Measurements from ENCODE around the gene ADPRH.

DNA sequence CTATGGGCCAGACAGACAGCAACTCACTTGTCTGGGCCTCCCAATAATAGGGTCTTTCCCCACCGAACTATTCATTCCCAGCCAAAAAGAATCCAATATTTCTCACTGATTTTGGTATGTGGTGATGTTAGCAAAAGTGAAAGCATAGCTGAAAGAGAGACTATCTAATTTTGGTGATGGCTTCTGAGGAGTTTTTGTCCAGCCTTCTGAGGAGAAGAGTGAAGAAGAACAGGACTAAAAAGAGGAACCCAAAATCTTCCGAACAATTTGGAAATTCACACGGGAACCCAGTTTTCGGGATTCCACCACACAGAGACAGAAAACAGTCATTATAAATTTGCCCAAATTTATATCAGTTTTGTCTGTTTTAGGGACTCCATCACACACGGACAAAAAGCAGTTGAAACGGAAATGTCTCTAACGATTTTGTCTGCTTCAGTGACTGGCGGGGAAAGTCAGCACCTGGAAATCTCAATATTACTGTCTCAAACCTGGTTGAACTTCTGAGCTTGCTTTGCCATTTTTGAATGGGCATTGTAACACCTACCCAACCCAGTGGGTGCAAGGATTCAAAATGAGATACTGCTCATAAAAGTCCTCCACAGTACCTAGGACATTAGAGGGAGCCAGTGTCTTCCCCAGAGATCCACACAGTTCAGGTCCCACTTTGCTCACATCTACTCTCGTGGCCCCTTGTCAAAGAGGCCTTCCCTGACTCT lies 28.9 kb upstream of the ADPRH start:
- TF ChIP-seq, protein P1, sequence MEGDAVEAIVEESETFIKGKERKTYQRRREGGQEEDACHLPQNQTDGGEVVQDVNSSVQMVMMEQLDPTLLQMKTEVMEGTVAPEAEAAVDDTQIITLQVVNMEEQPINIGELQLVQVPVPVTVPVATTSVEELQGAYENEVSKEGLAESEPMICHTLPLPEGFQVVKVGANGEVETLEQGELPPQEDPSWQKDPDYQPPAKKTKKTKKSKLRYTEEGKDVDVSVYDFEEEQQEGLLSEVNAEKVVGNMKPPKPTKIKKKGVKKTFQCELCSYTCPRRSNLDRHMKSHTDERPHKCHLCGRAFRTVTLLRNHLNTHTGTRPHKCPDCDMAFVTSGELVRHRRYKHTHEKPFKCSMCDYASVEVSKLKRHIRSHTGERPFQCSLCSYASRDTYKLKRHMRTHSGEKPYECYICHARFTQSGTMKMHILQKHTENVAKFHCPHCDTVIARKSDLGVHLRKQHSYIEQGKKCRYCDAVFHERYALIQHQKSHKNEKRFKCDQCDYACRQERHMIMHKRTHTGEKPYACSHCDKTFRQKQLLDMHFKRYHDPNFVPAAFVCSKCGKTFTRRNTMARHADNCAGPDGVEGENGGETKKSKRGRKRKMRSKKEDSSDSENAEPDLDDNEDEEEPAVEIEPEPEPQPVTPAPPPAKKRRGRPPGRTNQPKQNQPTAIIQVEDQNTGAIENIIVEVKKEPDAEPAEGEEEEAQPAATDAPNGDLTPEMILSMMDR (IDR thresholded peaks at IDR 0.05): no peak
- TF ChIP-seq POLR2A (IDR thresholded peaks at IDR 0.05): no peak

Measured in ovary (tissue), 3 donors.